Liver (tissue), 3 donors: ENCODE measurements around the gene SPRED1.
"Not testable (repeated sequence)": the region's sequence is repeated elsewhere in the genome, so short reads cannot be mapped to it uniquely, and the experiment has no call there.

ENCODE experiments used
- ATF3 ChIP-seq: IDR thresholded peaks from 2 replicates; pipeline ENCODE4 v1.6.1; 2016; ENCODE audit warnings: antibody characterized with exemption
- CTCF ChIP-seq: fragments of 150-350 bp; IDR thresholded peaks from 2 replicates; pipeline ENCODE4 v1.5.1; 2017; ENCODE audit warnings: improper control_type of control experiment, low read depth, low read length; ENCODE audit not compliant: missing input control
- FOXA2 ChIP-seq: IDR thresholded peaks from 2 replicates; pipeline ENCODE4 v1.6.1; 2016; ENCODE audit warnings: antibody characterized with exemption
- JUND ChIP-seq, 2 donors: IDR thresholded peaks; 2 replicates each; pipeline ENCODE4 v1.6.1; 2016; ENCODE audit warnings: antibody characterized with exemption in 2 of 2
- MAX ChIP-seq: IDR thresholded peaks from 2 replicates; pipeline ENCODE4 v1.6.1; 2016; ENCODE audit warnings: antibody characterized with exemption
- RAD21 ChIP-seq, 2 donors: IDR thresholded peaks; 2 replicates each; pipeline ENCODE4 v1.6.1; 2016; ENCODE audit warnings: antibody characterized with exemption in 2 of 2, mild to moderate bottlenecking in 2 of 2
- TAF1 ChIP-seq: conservative IDR thresholded peaks from 2 replicates; pipeline ENCODE4 v1.6.1; 2016; ENCODE audit warnings: antibody characterized with exemption, mild to moderate bottlenecking
- YY1 ChIP-seq: IDR thresholded peaks from 2 replicates; pipeline ENCODE4 v1.6.1; 2016; ENCODE audit warnings: antibody characterized with exemption, mild to moderate bottlenecking
- donor health status: healthy.
- donor health status: healthy.

- not testable (repeated sequence) for TF ChIP-seq TAF1; CTCF; MAX; FOXA2; YY1; ATF3; RAD21 (IDR thresholded peaks at IDR 0.05); JUND (IDR thresholded peaks at IDR 0.05)
These were observed 24.6 kb downstream of the SPRED1 start for GRCh38 chr15:38277281-38277680.
